HG02852 (cell line): ENCODE results near the gene ICA1.
"Not testable (repeated sequence)": the region's sequence is repeated elsewhere in the genome, so short reads cannot be mapped to it uniquely, and the experiment has no call there.

ENCODE experiments used
- ATAC-seq: cut with Tn5 transposase; IDR thresholded peaks from one replicate; pipeline ENCODE4 v1.9.1; 2021; ENCODE audit warnings: mild to moderate bottlenecking, moderate library complexity; ENCODE audit not compliant: unreplicated experiment

Gene ICA1

DNA sequence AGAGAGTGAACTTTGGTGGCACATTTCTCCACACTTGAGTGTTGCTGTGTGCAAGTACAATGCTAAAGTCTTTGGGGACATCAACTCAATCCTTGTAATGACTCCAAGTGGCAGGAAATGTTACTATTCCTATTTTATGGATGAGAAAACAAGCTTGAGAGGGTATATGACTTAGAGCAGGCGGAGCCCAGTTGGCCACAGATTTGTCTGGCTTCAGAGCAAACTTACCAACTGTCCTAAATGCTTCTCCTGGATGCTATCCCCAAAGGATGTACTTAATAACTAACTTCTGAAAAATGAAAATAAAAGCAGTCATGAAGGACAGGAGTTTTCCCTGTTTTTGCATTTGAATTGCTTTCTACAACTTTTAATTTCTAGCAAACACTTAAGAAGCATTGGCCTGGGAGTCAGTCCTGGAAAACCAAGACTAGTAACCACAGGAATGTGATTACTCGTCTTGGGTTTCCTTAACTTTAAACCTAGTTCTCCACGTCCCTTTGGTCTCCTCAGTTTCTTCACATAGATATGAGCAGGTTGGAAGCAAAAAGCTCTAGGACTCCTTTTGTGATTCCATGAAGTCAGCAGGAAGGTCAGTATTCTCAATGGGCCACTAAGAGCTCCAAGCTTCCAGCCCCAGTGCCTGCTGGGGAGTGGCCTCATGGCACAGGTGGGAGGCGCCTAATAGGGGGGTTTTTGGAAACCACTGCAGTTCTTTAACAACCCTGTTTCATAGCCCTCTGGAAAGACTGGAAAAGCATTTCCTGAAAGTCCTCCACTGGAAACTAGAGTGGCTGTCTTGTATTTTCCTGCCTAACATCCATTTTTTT, 152.6 kb downstream of the ICA1 start:
- no peak for ATAC-seq

- ATAC-seq: no peak
Observed at GRCh38 chr7:8105449-8106095, 156.4 kb downstream of the ICA1 start.

GRCh38 chr7:8103282-8103681, 158.7 kb downstream of the ICA1 start:
- no peak for ATAC-seq

- ATAC-seq: not testable (repeated sequence)
Observed at GRCh38 chr7:8101292-8101691, 160.7 kb downstream of the ICA1 start.

DNA sequence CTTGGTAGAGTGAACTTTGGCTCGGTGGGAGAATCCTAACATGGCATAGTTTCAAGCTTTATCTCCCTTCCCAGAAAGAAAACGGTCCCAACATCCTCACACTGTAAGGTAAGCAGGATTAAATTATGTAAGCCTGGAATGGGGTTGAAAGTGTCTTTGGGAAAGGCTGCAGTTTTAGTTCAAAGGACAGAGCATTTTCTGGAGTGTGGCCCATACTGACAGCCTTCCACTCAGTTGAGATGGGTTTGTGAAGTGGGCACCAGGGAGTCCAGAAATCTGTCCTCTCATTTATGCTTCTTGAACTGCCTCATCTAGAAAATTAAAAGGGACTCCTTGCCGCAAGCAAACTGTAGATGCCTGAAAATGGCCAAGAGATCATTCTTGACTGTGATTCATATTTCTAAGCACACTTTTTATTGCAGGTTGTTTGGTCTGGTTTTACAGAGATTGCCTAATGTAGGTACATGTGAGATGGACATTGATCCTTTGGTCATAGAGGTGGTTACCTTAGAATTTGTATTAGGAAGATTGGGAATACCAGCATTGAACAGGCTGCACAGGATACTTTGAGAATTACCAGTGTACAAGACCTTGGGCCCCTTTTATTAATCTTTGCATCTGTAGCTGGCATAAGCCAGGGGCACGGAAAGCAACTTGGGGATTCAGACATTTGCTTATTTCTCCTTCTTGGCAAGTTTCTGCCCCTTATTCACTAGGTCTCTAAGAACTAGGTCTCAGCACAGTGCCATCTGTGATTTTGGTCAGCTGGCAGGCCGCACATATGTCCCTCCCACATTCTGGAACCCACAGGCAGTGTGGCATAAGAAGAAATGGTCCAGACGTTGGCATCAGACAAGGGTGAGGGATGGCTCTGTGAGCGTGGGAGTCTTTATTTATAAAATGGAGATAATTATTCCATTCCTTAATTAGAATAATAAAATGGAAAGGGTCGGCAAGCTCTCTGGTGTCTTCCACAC, 167.5 kb downstream of the ICA1 start:
- ATAC-seq: no peak

GRCh38 chr7:8092140-8092539, 169.8 kb downstream of the ICA1 start:
- no peak for ATAC-seq

DNA sequence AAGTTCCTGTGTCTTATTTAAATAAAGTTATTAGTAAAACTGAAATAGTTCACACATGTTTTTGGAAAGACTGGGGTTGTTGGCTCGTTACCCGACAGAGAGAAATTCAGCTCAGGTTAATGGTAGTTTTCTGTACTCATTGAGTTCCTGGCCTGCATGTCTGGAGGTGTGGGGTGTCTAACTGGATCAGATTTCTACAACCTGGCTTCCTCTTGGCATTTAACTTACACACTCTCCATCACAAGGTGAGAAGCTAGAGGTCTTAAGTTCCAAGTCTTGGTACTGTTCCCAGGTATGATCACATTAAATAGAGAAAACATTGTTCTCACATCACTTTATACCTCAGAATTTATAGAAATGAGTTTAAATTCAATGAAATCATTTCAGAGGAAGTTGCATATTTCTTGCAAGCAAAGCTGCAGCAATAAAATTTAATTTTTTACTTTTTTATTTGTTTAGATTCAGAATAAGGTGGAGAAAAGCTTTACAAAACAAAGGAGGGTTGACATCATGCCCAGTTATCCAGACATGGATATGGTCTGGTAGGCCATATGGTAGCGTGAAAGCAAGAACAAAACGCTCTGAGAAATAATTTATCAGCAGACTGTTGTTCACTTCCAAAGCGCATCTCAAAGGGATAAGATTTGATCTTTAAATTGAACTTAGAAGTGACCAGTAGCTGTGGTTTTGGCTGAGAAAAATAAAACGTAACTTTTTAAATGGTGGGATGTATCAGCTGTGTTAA, 172.8 kb downstream of the ICA1 start:
- no peak for ATAC-seq

- ATAC-seq: no peak
Observed at GRCh38 chr7:8086239-8086638, 175.7 kb downstream of the ICA1 start.

- no peak for ATAC-seq
Observed at GRCh38 chr7:8085420-8085819, 176.5 kb downstream of the ICA1 start.

GRCh38 chr7:8084836-8085235, 177.1 kb downstream of the ICA1 start:
- ATAC-seq: no peak

DNA sequence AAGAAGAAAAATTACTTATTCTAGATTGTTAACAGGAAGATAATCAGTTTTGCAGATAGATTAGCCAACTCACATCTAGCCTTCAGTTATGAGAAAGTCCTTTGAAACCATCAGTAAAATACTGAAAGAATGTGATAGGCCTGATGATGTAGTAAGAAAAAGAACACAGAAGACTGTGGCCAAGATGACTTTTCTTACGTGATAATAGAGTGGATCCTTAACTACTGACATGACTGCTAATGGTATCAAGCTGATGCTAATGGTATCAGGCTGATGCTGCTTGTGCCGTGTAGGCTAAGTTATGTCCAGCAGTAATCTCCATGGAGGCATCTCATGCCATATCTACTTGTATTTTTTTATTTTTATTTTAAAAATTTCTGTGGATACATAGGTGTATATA, 179.2 kb downstream of the ICA1 start:
- ATAC-seq: no peak

DNA sequence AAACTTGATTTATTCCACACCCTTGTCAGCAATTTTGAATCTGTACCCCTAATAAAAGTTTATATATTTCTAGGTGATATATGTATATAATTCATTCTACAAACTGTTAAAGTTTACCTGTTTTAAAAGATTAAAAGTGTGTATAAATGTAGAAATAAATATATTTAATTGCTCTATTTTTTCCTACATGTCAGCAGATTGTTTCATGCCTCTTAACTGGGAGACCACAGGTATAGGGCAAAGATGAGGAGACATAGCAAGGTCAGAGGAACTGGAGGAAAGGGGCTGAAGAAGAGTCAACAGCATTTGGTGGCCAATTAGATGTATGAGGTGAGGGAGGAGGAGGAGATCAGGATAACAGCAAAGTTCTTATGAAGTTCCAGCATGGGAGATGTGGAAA, 183.5 kb downstream of the ICA1 start:
- ATAC-seq: no peak

DNA sequence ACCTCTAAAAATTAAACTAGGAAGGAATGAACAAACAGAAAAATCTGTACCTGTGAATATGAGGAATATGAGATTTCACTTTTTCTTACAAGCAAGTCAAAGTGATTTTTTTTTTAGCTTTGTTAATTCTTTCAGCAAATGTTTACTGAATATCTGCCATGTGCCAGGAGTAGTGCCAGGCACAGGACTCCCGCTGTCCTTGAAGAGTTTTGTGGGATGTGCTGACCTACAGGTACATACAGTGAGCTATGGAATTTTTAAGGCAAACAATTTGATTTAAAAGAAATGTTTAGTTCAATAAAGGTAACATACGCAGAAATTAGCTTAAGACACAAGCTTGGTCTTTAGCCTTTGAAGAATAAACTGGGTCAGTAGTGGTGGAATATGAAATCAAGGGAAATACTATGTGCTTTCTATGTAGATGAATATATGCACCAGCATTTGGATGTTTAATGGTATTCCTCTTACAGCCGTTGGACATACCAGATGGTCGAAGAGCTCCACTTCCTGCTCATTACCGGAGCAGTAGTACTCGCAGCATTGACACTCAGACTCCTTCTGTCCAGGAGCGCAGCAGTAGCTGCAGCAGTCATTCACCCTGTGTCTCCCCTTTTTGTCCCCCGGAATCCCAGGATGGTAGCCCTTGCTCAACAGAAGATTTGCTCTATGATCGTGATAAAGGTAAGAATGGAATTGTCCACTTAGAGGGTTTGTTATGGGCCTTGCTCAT, 191.4 kb downstream of the ICA1 start:
- no peak for ATAC-seq

DNA sequence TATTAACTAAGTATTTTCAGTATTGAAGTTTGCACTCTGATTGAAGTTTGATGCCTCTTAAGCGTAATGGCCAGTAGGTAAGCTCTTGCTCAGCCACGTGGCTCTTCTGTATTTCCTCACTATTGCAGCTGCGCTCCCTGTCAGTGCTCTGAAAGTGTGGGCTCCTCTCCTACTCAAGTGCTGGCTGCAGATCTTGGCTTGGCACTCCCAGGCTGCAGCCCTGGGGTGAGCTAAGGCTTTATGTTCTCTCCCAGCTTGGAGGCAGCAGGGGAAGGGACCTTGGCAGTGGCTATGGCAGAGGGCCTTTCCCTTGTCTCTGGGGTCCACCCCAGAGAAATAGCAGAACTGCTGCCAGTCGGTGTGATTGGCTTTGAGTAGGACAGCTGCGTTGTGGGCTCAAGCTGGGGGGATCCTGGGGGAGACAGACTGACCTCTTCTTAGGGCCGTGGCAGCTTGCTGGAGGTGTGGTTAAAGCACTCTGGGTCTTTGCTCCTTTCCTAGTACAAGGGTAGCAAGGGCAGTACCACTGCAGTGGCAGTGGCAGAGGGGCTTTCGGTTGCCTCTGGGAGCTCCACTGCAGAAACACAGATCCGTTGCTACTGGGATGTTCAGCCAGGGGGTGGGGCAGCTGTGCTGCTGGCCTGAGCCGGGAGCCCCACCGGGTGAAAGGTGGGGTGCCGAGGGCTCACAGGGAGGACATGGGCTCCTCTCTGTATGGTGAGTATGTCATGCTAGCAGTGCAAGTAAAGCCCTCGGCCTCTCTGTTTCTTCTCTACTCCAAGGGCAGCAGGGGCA, 192.9 kb downstream of the ICA1 start:
- ATAC-seq: no peak

DNA sequence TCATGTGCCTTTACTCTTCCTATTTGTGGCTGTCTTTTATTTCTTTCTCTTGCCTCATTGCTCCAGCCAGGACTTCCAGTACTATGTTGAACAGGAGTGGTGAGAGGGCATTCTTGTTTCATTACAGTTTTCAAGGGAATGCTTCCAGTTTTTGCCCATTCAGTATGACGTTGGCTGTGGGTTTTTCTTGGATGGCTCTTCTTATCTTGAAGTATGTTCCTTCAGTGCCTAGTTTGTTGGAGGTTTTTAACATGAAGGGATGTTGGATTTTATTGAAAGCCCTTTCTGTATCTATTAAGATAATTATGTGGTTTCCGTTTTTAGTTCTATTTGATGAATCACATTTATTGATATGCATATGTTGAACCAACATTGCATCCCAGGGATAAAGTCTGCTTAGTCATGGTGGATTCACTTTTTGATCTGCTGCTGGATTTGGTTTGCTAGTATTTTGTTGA, 196.6 kb downstream of the ICA1 start:
- no peak for ATAC-seq

GRCh38 chr7:8064828-8065227, 197.1 kb downstream of the ICA1 start:
- ATAC-seq: no peak

DNA sequence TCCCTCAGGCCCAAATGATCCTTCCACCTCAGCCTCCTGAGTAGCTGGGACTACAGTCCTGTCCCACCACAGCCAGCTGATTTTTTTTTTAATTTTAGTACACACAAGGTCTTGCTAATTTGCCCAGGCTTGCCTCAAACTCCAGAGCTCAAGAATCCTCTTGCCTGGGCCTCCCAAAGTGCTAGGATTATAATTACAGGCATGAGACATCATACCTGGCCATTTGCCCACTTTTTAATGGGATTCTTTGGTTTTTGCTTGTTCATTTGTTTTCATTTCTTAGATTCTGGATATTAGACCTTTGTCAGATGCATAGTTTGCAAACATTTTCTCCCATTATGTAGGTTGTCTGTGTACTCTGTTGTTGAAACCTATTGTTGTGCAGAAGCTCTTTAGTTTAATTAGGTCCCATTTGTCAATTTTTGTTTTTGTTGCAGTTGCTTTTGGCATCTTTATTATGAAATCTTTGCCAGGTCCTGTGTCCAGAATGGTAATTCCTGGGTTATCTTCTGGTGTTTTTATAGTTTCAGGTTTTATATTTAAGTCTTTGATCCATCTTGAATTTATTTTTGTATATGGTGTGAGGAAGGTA, 198.2 kb downstream of the ICA1 start:
- no peak for ATAC-seq

DNA sequence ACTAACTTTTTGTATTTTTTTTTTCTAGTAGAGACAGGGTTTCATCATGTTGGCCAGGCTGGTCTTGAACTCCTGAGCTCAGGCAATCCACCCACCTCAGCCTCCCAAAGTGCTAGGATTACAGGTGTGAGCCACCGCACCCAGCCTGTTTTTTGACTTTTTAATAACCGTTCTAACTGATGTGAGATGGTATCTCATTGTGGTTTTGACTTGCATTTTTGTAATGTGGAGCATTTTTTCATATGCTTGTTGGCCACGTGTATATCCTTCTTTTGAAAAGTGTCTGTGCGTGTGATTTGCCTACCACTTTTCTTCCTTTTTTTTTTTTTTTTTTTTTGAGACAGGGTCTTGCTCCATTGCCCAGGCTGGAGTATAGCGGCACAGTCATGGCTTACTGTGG, 198.7 kb downstream of the ICA1 start:
- not testable (repeated sequence) for ATAC-seq
